ENCODE measurements around the gene SLC49A3. TPM values are rescaled to one million over a fixed set of nuclear protein-coding genes. Genes with fewer than 3 reads are reported as not detected.

SLC49A3 gene
- 0.29 and 1.9 TPM in 2 replicates for total RNA-seq

GRCh38 chr4:688854-689681 is at the start of gene SLC49A3:
TSS of gene SLC49A3 (minus strand) at chr4:689151. CDS start at chr4:689127, 24 bp downstream.

DNA sequence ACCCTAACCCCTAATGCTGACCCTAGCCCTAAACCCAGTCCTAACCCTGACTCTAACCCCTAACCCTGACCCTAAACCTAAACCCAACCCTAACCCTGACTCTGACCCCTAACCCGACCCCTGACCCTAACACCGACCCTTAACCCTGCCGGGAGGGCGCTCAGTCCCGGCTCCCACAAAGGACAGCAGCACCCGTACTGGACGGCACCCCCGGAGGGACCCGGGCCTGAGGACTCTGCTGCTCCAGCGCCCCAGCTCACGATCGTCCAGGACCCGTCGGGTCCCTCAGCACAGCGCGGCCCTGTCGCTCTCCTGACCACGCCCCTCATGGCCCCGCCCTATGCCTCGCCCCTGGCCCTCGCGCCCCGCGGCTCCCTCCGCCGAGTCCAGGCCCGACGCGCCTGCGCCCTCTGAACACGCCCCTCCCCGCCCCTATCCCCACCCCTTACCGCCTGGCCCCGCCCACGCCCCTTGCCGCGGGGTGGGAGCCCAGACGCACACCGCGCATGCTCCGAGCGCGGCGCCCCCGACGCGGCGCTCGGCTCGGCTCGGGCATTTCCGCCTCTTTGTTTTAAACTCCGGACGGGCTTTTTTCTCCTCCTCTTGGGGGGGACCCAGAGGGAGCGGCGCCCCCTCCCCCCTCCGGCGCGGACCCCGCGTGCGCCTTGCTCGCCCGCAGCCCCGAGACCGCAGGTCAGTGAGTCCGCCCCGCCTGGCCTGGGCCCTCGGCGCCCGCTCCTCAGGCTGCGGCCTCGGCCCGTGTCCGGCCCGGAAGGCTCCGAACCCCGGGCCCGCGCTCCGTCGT is 16.5 kb upstream of the SLC49A3 start, which contains the start of gene PCGF3:
Gene PCGF3 (plus strand): TSS at position 555 of the 805 bp plus-strand sequence. CDS start 27,849 bp downstream, outside the sequence.

GRCh38 chr4:674172-675035 is 14.5 kb downstream of the SLC49A3 start, which contains the start of the genes ATP5ME and MYL5:
TSS of gene ATP5ME (minus strand) at chr4:674276. CDS start at chr4:674247, 29 bp downstream.
TSS of gene MYL5 (plus strand) at chr4:674542. CDS start at chr4:678027, 3,485 bp downstream.

Other genes with a start within 250 kb of the SLC49A3 start
- 5.3 and 6.1 TPM in 2 replicates for gene ZNF721, start 190.0 kb downstream of the SLC49A3 start, total RNA-seq
- gene PIGG, start 189.9 kb downstream of the SLC49A3 start, total RNA-seq = 34.6 and 40.4 TPM in 2 replicates
- not detected in 2 replicates for gene TMEM271, start 112.9 kb downstream of the SLC49A3 start, total RNA-seq
- gene PDE6B, start 63.6 kb downstream of the SLC49A3 start, total RNA-seq = not detected in 2 replicates
- 64.0 and 176 TPM in 2 replicates for gene ATP5ME, start 14.9 kb downstream of the SLC49A3 start, total RNA-seq
- 4.9 and 8.3 TPM in 2 replicates for gene MYL5, start 14.6 kb downstream of the SLC49A3 start, total RNA-seq
- 34.6 and 50.2 TPM in 2 replicates for gene PCGF3, start 16.7 kb upstream of the SLC49A3 start, total RNA-seq
- gene CPLX1, start 137.0 kb upstream of the SLC49A3 start, total RNA-seq = 0.86 TPM in 1 of 2 replicates, not detected in the other
- gene GAK, start 243.2 kb upstream of the SLC49A3 start, total RNA-seq = 75.2 and 76.4 TPM in 2 replicates
- 20.6 and 25.9 TPM in 2 replicates for gene TMEM175, start 243.3 kb upstream of the SLC49A3 start, total RNA-seq

Data from myometrial cell (primary cell).